Measurements from ENCODE around the gene NTM.

- TF ChIP-seq POLR2A (IDR thresholded peaks at IDR 0.05; ENCODE audit: low read depth, low read length) (no peak), TAF1 (IDR thresholded peaks at IDR 0.05; ENCODE audit: borderline replicate concordance, low read depth, low read length) (no peak), POLR2AphosphoS5 (IDR thresholded peaks at IDR 0.05; ENCODE audit: low read depth, low read length) (no peak)
Measured at GRCh38 chr11:131470216-131470925, 100.0 kb downstream of the NTM start.

Data from GM12892 (cell line).